Measurements from ENCODE around the gene NCLN.

DNA sequence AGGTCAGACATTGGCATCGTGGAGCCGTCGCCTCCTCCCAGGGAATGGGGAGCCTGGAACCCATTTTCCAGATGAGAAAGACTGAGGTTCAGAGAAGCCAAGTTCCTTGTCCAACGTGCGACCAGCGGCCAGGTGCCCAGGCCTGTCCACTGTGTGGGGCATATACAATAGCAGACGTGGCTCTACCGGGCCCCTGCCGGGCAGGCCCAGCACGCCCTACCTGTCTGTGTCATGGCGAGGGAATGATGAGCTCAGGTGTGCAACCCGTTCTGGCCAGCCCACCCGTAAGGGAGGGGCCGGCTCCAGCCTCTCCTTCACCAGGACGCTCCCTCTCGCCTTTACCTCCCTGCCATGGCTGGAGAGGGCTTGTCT, 49.1 kb upstream of the NCLN start:
- TF ChIP-seq, protein P1, sequence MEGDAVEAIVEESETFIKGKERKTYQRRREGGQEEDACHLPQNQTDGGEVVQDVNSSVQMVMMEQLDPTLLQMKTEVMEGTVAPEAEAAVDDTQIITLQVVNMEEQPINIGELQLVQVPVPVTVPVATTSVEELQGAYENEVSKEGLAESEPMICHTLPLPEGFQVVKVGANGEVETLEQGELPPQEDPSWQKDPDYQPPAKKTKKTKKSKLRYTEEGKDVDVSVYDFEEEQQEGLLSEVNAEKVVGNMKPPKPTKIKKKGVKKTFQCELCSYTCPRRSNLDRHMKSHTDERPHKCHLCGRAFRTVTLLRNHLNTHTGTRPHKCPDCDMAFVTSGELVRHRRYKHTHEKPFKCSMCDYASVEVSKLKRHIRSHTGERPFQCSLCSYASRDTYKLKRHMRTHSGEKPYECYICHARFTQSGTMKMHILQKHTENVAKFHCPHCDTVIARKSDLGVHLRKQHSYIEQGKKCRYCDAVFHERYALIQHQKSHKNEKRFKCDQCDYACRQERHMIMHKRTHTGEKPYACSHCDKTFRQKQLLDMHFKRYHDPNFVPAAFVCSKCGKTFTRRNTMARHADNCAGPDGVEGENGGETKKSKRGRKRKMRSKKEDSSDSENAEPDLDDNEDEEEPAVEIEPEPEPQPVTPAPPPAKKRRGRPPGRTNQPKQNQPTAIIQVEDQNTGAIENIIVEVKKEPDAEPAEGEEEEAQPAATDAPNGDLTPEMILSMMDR (conservative IDR thresholded peaks at IDR 0.05), result no peak
- no peak for TF ChIP-seq ZFX (IDR thresholded peaks at IDR 0.05)

All from C4-2B (cell line).